Measurements from ENCODE around the gene MACROH2A2.

DNA sequence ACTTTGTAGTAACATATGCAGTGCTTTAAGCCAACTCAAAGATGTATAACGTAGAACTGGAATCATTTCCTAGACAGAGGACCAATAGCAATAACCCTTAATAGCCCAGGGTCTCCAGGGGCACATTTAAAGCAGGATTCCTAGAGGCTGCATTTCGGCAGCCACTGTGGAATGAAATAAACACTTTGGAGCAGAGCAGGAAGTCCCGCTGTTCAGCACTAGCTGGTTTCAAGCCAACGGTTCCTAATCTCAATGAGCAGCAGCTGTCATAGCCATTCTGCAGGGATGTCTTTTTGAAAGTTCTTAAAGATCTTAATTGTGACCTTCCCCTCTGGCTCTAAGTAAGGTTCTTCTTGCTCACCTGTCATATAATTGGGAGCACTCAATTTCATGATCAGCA is 18.4 kb upstream of the MACROH2A2 start:
- TF ChIP-seq CTCF (IDR thresholded peaks at IDR 0.05 in 8 of 11, conservative IDR thresholded peaks at IDR 0.05 in 3 of 11): no peak
- TF ChIP-seq POLR2AphosphoS5 (IDR thresholded peaks at IDR 0.05): no peak
- no peak for TF ChIP-seq POLR2A (IDR thresholded peaks at IDR 0.05)
